Measurements from ENCODE around the gene CYP3A5.

CYP3A5 gene

GRCh38 chr7:99668541-99668940, 11.3 kb downstream of the CYP3A5 start:
- no peaks in the 10 kb centered on the region for H3K4me1 ChIP-seq (ENCODE audit: control insufficient read depth, insufficient read depth, low read length)
- no peak overlapping the region for H3K4me3 ChIP-seq (ENCODE audit: low read depth, low read length)
- peaks cover 0 to 33% of the 10 kb centered on the region in 2 experiments; a peak in 1 of 3 replicates for H3K36me3 ChIP-seq (ENCODE audit: control insufficient read depth in 2 of 2, insufficient read depth in 1 of 2, low read length in 2 of 2)
- POLR2A ChIA-PET: no interaction called here
- TF ChIP-seq ZNF37A (tag by site-specific recombination; IDR thresholded peaks at IDR 0.05) (no peak), ZNF548 (tag by site-specific recombination; IDR thresholded peaks at IDR 0.05) (no peak), IKZF3 (tag by site-specific recombination; IDR thresholded peaks at IDR 0.05) (no peak), ZNF19 (tag by site-specific recombination; IDR thresholded peaks at IDR 0.05; ENCODE audit: low read depth) (no peak)
- H3K9me3 ChIP-seq (ENCODE audit: control insufficient read depth, insufficient read depth, low read depth, low read length): no peaks in the 10 kb centered on the region
- no peak overlapping the region for H3K27ac ChIP-seq (ENCODE audit: extremely low read depth, low read depth, low read length)
- CTCF ChIA-PET: no interaction called here

- peaks cover 0 to 34% of the 10 kb centered on the region in 2 experiments; a peak in 1 of 3 replicates for H3K36me3 ChIP-seq (ENCODE audit: control insufficient read depth in 2 of 2, insufficient read depth in 1 of 2, low read length in 2 of 2)
- ChIA-PET CTCF (interaction anchor here (0.6 kb wide), 1 partner anchor 189 kb away, joined by 3 read pairs; no protein-coding TSS in a partner anchor), POLR2A (no interaction called here)
- no peak for TF ChIP-seq ZNF426 (tag by site-specific recombination; IDR thresholded peaks at IDR 0.05)
- no peak for TF ChIP-seq ZNF157 (tag by site-specific recombination; IDR thresholded peaks at IDR 0.05)
- TF ChIP-seq ZNF18 (tag by site-specific recombination; IDR thresholded peaks at IDR 0.05): no peak
- TF ChIP-seq ZNF26 (tag by site-specific recombination; IDR thresholded peaks at IDR 0.05): no peak
- no peak for TF ChIP-seq ZNF37A (tag by site-specific recombination; IDR thresholded peaks at IDR 0.05)
- no peak for TF ChIP-seq ZBTB1 (tag by site-specific recombination; IDR thresholded peaks at IDR 0.05)
- no peak for TF ChIP-seq ZNF580 (tag by site-specific recombination; IDR thresholded peaks at IDR 0.05)
- TF ChIP-seq ZNF626 (tag by site-specific recombination; IDR thresholded peaks at IDR 0.05): no peak
- H3K4me3 ChIP-seq (ENCODE audit: low read depth, low read length): no peak overlapping the region
- no peak overlapping the region for H3K27ac ChIP-seq (ENCODE audit: extremely low read depth, low read depth, low read length)
- H3K4me1 ChIP-seq (ENCODE audit: control insufficient read depth, insufficient read depth, low read length): no peaks in the 10 kb centered on the region
- H3K9me3 ChIP-seq (ENCODE audit: control insufficient read depth, insufficient read depth, low read depth, low read length): no peaks in the 10 kb centered on the region
Measured at GRCh38 chr7:99667179-99667578, 12.6 kb downstream of the CYP3A5 start.

- Histone ChIP-seq H3K9me3 (ENCODE audit: control insufficient read depth, insufficient read depth, low read depth, low read length) (no peaks in the 10 kb centered on the region), H3K27ac (ENCODE audit: extremely low read depth, low read depth, low read length) (no peak overlapping the region), H3K4me1 (ENCODE audit: control insufficient read depth, insufficient read depth, low read length) (no peaks in the 10 kb centered on the region), H3K4me3 (ENCODE audit: low read depth, low read length) (no peak overlapping the region), H3K36me3 (ENCODE audit: control insufficient read depth in 2 of 2, insufficient read depth in 1 of 2, low read length in 2 of 2) (peaks cover 0 to 34% of the 10 kb centered on the region in 2 experiments; a peak in 1 of 3 replicates)
- CTCF ChIA-PET: interaction anchor here (0.6 kb wide), 1 partner anchor 652 kb away, joined by 3 read pairs; no protein-coding TSS in a partner anchor
- TF ChIP-seq ZNF560 (tag by site-specific recombination; IDR thresholded peaks at IDR 0.05; ENCODE audit: borderline replicate concordance): no peak
- TF ChIP-seq ZNF701 (tag by site-specific recombination; IDR thresholded peaks at IDR 0.05): no peak
- 0 out of 2 replicates have a peak, but pooled peaks have one; percentile 32 for TF ChIP-seq SCRT2 (tag by site-specific recombination; IDR thresholded peaks at IDR 0.05)
- POLR2A ChIA-PET: no interaction called here
Measured at GRCh38 chr7:99666013-99666395, 13.8 kb downstream of the CYP3A5 start.

GRCh38 chr7:99665312-99666012, 14.3 kb downstream of the CYP3A5 start:
- Histone ChIP-seq H3K4me1 (ENCODE audit: control insufficient read depth, insufficient read depth, low read length) (no peaks in the 10 kb centered on the region), H3K4me3 (ENCODE audit: low read depth, low read length) (no peak overlapping the region), H3K36me3 (ENCODE audit: control insufficient read depth in 2 of 2, insufficient read depth in 1 of 2, low read length in 2 of 2) (peaks cover 0 to 37% of the 10 kb centered on the region in 2 experiments; a peak in 1 of 3 replicates), H3K27ac (ENCODE audit: extremely low read depth, low read depth, low read length) (no peak overlapping the region), H3K9me3 (ENCODE audit: control insufficient read depth, insufficient read depth, low read depth, low read length) (no peaks in the 10 kb centered on the region)
- CTCF ChIA-PET: no interaction called here
- POLR2A ChIA-PET: no interaction called here
- no peak for TF ChIP-seq SP3 (tag by site-specific recombination; IDR thresholded peaks at IDR 0.05)
- TF ChIP-seq ZNF404 (tag by site-specific recombination; IDR thresholded peaks at IDR 0.05): no peak
- no peak for TF ChIP-seq ZNF530 (tag by site-specific recombination; IDR thresholded peaks at IDR 0.05; ENCODE audit: low read depth)
- TF ChIP-seq ZBTB44 (tag by site-specific recombination; IDR thresholded peaks at IDR 0.05): no peak
- no peak for TF ChIP-seq ZNF843 (tag by site-specific recombination; IDR thresholded peaks at IDR 0.05)
- TF ChIP-seq ZNF140 (tag by site-specific recombination; IDR thresholded peaks at IDR 0.05): no peak
- no peak for TF ChIP-seq PRDM4 (tag by site-specific recombination; IDR thresholded peaks at IDR 0.05)
